CD4-positive, alpha-beta T cell (primary cell): ENCODE results near the gene P3H2. TPM values are rescaled to one million over a fixed set of nuclear protein-coding genes. Genes with fewer than 3 reads are reported as not detected.

Experiments
- ATAC-seq: fragments of 200-7000 bp; cut with Tn5 transposase; one replicate; pipeline ENCODE4 v1.10.0; 2022; ENCODE audit warnings: mild to moderate bottlenecking; ENCODE audit not compliant: poor library complexity
- CTCF ChIA-PET: fragments of 350-600 bp; sonication (Branson Sonifier 250); formaldehyde crosslinking; loops from one replicate; lab custom pipeline; 2021; ENCODE audit warnings: antibody characterized with exemption, inconsistent platforms; lab: Charles Lee
- POLR2A ChIA-PET: fragments of 350-600 bp; sonication (Branson Sonifier 250); formaldehyde crosslinking; loops from one replicate; lab custom pipeline; 2021; ENCODE audit warnings: antibody characterized with exemption, inconsistent platforms; lab: Charles Lee
- DNase-seq, 14 experiments: peaks; one replicate each; pipeline ENCODE4 v3.0.0-alpha.2; 2013 to 2020; ENCODE audit warnings: mixed read lengths in 2 of 14
- H3K27ac ChIP-seq, 2 donors: one replicate each; pipeline versions ENCODE4 v1.5.1 to v1.7.0; 2013; ENCODE audit warnings: low read length in 2 of 2, low read depth in 1 of 2, mild to moderate bottlenecking in 1 of 2
- H3K27me3 ChIP-seq, 2 experiments: 1 replicate in 1 of 2; 2 replicates in 1 of 2; pipeline versions ENCODE4 v1.6.1 to v1.7.0; 2013; ENCODE audit warnings: low read length in 2 of 2, control low read depth in 1 of 2, mild to moderate bottlenecking in 1 of 2, moderate library complexity in 1 of 2; ENCODE audit not compliant: insufficient read depth in 2 of 2, control insufficient read depth in 1 of 2
- H3K36me3 ChIP-seq: one replicate; pipeline ENCODE4 v1.6.1; 2013; ENCODE audit warnings: low read length, control low read depth; ENCODE audit not compliant: insufficient read depth
- H3K4me1 ChIP-seq: one replicate; pipeline ENCODE4 v1.6.1; 2013; ENCODE audit warnings: low read length, control low read depth; ENCODE audit not compliant: insufficient read depth
- H3K4me3 ChIP-seq: one replicate; pipeline ENCODE4 v1.5.1; 2013; ENCODE audit warnings: mild to moderate bottlenecking, low read length, moderate library complexity
- H3K9me3 ChIP-seq, 2 experiments: 1 replicate in 1 of 2; 2 replicates in 1 of 2; pipeline versions ENCODE4 v1.6.1 to v1.7.0; 2013; ENCODE audit warnings: low read length in 2 of 2, mild to moderate bottlenecking in 2 of 2, control low read depth in 1 of 2, moderate library complexity in 1 of 2; ENCODE audit not compliant: control insufficient read depth in 1 of 2, insufficient read depth in 1 of 2
- H3K27ac Mint-ChIP-seq: one replicate; pipeline ENCODE4 v1.8.0; 2020; ENCODE audit warnings: mixed read lengths
- H3K27me3 Mint-ChIP-seq: one replicate; pipeline ENCODE4 v1.8.0; 2021; ENCODE audit warnings: mixed read lengths
- H3K36me3 Mint-ChIP-seq: one replicate; pipeline ENCODE4 v1.8.0; 2021; ENCODE audit warnings: low read depth, mixed read lengths
- H3K4me1 Mint-ChIP-seq: one replicate; pipeline ENCODE4 v1.8.0; 2021; ENCODE audit warnings: low read depth, mixed read lengths
- H3K4me3 Mint-ChIP-seq: one replicate; pipeline ENCODE4 v1.8.0; 2020; ENCODE audit warnings: mild to moderate bottlenecking, mixed read lengths
- H3K9me3 Mint-ChIP-seq: one replicate; pipeline ENCODE4 v1.8.0; 2020; ENCODE audit warnings: mixed read lengths
- intact Hi-C, 2 experiments: fragments of 100-400 bp; cut with DNase I in 1 of 2; cut with micrococcal nuclease in 1 of 2; formaldehyde crosslinking; loops; one replicate each; pipeline versions ENCODE4 v1.15.1 to v1.9.0; 2023 to 2025; cut with DNase I, micrococcal nuclease
- total RNA-seq, 174 experiments: library from RNA in 2 of 174; stranded (reverse) in 2 of 174; gene quantifications; one replicate each; pipeline ENCODE4 v1.2.3 and lab custom pipeline; 2021 to 2026
- TF ChIP-seq, protein P1 (sequence below): fragments of 200-600 bp; IDR thresholded peaks from one replicate; pipeline ENCODE4 v1.8.0; 2022; ENCODE audit warnings: antibody characterized with exemption, mild to moderate bottlenecking

P3H2 gene
- total RNA-seq, 2 experiments from 2014 or later: not detected

GRCh38 chr3:190064112-190064511 is 56.6 kb downstream of the P3H2 start:
- Histone ChIP-seq H3K4me1 (no peaks in the 10 kb centered on the region), H3K27me3 (peaks cover 0 to 6% of the 10 kb centered on the region in 2 experiments), H3K4me3 (no peak overlapping the region), H3K9me3 (no peaks in the 10 kb centered on the region), H3K27ac (no peak overlapping the region), H3K36me3 (no peaks in the 10 kb centered on the region)
- no peaks in the 10 kb centered on the region for H3K9me3 Mint-ChIP-seq
- intact Hi-C loops: no loop called here
- no peak overlapping the region for H3K4me3 Mint-ChIP-seq
- H3K27me3 Mint-ChIP-seq: peaks cover 16% of the 10 kb centered on the region
- H3K27ac Mint-ChIP-seq: no peak overlapping the region
- DNase-seq (no peak), ATAC-seq (no peak)
- no peaks in the 10 kb centered on the region for H3K4me1 Mint-ChIP-seq
- TF ChIP-seq, protein P1, sequence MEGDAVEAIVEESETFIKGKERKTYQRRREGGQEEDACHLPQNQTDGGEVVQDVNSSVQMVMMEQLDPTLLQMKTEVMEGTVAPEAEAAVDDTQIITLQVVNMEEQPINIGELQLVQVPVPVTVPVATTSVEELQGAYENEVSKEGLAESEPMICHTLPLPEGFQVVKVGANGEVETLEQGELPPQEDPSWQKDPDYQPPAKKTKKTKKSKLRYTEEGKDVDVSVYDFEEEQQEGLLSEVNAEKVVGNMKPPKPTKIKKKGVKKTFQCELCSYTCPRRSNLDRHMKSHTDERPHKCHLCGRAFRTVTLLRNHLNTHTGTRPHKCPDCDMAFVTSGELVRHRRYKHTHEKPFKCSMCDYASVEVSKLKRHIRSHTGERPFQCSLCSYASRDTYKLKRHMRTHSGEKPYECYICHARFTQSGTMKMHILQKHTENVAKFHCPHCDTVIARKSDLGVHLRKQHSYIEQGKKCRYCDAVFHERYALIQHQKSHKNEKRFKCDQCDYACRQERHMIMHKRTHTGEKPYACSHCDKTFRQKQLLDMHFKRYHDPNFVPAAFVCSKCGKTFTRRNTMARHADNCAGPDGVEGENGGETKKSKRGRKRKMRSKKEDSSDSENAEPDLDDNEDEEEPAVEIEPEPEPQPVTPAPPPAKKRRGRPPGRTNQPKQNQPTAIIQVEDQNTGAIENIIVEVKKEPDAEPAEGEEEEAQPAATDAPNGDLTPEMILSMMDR: no peak
- ChIA-PET POLR2A (no interaction called here), CTCF (no interaction called here)
- no peaks in the 10 kb centered on the region for H3K36me3 Mint-ChIP-seq

DNA sequence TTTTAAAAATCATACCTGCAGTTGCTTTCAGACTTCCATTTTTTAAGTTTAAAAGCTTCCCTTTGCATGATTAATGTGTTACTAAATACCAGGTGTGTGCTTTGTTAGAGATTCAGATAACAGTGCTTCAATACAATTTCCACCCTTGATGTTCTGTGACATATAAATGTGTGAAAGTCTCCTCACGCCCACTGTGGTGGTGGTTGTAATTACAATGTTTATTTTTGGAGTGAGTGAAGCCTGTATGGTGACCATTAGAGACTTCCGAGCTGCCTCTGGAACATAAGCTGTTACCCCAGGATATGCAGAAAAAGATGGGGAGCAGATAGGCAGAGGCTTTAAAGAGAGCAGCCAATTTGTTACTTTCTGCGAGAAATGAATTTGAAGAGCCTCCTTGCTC is 57.2 kb downstream of the P3H2 start:
- Mint-ChIP-seq H3K27me3 (peaks cover 16% of the 10 kb centered on the region), H3K4me3 (no peak overlapping the region), H3K27ac (no peak overlapping the region), H3K4me1 (no peaks in the 10 kb centered on the region), H3K36me3 (no peaks in the 10 kb centered on the region), H3K9me3 (no peaks in the 10 kb centered on the region)
- CTCF ChIA-PET: no interaction called here
- intact Hi-C loops: no loop called here
- ATAC-seq (no peak), DNase-seq (no peak)
- POLR2A ChIA-PET: no interaction called here
- Histone ChIP-seq H3K4me3 (no peak overlapping the region), H3K27ac (no peak overlapping the region), H3K4me1 (no peaks in the 10 kb centered on the region), H3K27me3 (peaks cover 0 to 6% of the 10 kb centered on the region in 2 experiments), H3K36me3 (no peaks in the 10 kb centered on the region), H3K9me3 (no peaks in the 10 kb centered on the region)
- TF ChIP-seq, protein P1: no peak

GRCh38 chr3:190060192-190060775 is 60.4 kb downstream of the P3H2 start:
- Histone ChIP-seq H3K27ac (no peak overlapping the region), H3K27me3 (peaks cover 0 to 6% of the 10 kb centered on the region in 2 experiments), H3K9me3 (no peaks in the 10 kb centered on the region), H3K4me1 (no peaks in the 10 kb centered on the region), H3K36me3 (no peaks in the 10 kb centered on the region), H3K4me3 (no peak overlapping the region)
- H3K9me3 Mint-ChIP-seq: no peaks in the 10 kb centered on the region
- peaks cover 20% of the 10 kb centered on the region for H3K27me3 Mint-ChIP-seq
- H3K36me3 Mint-ChIP-seq: no peaks in the 10 kb centered on the region
- H3K4me1 Mint-ChIP-seq: no peaks in the 10 kb centered on the region
- no peak overlapping the region for H3K4me3 Mint-ChIP-seq
- ChIA-PET CTCF (no interaction called here), POLR2A (no interaction called here)
- DNase-seq (no peak), ATAC-seq (no peak)
- TF ChIP-seq, protein P1: no peak
- no peak overlapping the region for H3K27ac Mint-ChIP-seq
- intact Hi-C loops: no loop called here
